B cell (primary cell): ENCODE measurements around the gene DCDC2C.

Source experiments
- CTCF ChIP-seq: fragments of 200-600 bp; IDR thresholded peaks from one replicate; pipeline ENCODE4 v1.8.0; 2022; ENCODE audit warnings: antibody characterized with exemption, mild to moderate bottlenecking
- EZH2 ChIP-seq: IDR thresholded peaks from 2 replicates; pipeline ENCODE4 v1.6.1; 2012; ENCODE audit warnings: borderline replicate concordance, low read depth, mild to moderate bottlenecking, moderate library complexity, low read length; ENCODE audit not compliant: insufficient read depth, poor library complexity, severe bottlenecking

DNA sequence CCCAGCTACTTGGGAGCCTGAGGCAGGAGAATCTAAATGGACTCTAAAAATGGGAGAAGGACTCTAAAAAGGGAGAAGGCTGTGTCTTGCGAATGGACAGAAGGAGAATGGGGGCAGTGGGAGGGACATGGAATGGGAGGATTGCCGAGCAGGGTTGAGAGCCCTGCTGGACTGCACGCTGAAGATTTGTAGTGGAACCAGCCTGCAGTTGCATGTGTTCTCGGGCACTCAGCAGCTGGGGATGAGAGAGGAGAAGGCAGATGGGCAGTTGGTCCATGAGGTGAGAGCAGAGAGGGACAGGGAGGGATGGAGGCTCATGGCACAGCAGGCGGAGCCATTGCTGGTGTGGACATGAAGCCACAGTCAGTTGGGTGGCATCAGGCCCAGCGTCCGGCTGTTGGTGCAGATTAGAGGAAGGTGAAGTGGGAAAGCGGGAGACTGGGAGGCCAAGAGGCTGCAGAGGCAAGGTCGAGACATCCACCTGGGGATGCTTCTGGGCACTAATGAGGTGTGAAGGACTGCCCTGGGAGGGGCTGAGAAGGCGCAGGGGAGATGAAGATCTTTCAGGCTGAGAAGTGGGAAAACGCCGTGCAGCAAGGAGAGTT is 40.7 kb downstream of the DCDC2C start:
- TF ChIP-seq CTCF (no peak), EZH2 (no peak)
